GM21381 (cell line): ENCODE measurements around the gene COL5A2.
A peak's percentile ranks its signal among the peaks of the same experiment; 100 is the strongest.

Experiments
- ATAC-seq: cut with Tn5 transposase; IDR thresholded peaks from one replicate; pipeline ENCODE4 v1.9.1; 2021; ENCODE audit warnings: mild to moderate bottlenecking, moderate library complexity; ENCODE audit not compliant: unreplicated experiment

Gene COL5A2

DNA sequence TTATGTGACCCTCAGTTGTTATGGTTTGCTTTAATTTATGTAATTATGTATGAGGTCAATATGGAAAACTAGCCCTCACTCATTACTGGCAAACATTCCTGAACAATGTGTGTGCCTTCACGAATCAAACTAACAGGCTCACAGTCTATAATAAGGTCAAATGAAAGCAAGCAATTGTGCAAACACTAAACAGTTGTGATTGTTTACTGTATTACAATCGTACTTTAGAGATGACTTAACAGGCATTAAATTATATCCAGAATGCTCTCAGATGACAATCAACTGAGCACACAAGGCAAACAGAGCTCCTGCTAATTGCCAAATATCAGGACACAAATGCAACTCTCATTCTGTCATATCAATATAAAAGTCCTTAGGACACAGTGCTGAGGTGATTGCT is 29.5 kb downstream of the COL5A2 start:
- ATAC-seq, result no peak

DNA sequence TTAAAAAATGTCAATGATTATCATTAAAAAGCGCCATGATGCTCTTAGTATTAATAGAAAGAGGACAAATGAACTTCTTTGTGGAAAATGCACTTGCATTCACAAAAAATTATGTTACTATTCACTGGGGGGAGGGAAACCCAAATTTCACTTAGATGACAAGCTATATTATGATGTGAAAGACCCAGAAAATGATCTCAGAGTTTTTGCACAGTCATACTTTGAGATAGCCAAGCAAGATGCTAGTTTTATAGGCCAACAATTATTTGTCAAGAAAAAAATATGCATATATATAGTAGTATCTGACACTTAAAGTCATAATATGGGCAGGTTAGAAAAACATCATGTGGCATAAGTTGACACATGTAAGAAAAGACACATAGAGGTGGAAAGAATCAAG is 31.6 kb downstream of the COL5A2 start:
- no peak for ATAC-seq

DNA sequence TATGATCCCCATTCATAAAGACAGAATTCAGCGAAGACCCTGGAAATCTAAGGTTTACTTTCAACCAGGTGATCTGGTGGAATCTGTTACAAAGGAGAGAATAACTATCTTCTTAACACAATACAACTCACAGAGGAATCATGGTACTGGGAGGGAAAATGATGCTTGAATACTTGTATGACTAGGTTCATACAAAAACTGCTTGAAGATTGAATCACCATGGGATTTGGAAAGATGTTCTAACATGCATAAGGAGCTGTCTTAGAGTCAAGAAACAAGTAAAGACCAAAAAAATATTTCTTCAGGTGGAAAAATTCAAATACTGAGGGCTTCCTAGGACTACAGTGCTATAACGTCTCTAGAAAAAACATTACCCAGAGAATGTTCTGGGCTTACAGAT is 32.2 kb downstream of the COL5A2 start:
- ATAC-seq, result no peak

DNA sequence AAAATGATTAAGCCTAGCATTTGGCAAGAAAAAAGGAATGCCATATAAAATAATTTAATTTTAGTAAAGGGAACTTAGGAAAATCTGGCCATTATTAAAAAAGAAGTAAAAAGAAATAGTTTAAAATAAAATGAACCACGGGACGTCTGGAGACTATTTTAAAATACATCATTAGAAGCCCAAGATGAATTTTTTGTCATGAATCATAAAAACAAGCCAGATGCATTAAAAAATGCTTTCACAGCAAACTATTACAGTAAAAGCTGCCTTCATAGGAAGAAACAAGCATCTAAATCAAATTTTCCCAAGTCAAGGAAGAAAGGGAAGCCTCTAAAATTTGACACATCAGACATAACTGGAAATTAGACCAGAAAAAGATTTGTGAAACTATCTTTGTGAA is 33.0 kb downstream of the COL5A2 start:
- no peak for ATAC-seq

DNA sequence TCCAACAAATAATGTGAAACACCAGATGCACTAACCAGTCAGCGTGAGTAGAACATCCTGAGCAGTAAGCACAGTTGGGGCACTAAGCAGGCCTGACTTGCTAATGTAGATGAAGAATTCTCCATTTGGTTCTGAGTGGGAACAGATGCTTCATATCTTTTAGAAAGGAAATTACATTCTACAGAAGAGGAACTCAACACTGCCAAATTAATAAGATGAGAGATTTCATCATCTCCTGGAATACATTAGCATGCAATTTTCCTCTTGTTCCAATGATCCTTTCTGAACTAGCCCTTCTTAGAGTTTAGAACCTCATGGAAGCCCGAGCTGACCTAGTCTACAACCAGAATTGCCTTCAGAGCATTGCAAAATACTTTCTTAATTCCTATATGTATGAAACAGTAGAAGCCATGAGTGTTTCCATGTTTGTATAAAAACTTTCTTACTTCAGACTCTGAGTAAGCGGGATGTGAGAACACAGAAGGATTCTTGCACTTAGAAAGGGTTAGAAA is 34.8 kb downstream of the COL5A2 start:
- no peak for ATAC-seq

DNA sequence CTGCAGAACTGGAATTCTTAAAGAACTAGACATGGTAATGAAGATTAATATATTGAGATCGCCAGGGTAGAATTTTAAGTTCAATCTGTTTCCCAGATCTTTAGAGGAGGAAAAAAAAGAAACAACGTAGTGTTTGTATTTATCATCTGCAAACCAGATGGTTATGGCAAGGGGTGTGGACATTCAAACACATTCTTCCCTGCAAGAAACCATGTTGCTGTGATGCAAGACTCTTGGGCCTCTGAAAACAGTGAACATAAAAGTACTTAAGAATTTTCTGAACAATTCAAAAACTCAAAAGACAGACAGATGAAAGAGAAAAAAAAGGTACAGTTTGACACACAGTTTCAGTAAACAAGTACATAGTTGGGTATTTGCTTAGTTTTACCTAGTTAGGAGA is 35.6 kb downstream of the COL5A2 start:
- ATAC-seq, result no peak

DNA sequence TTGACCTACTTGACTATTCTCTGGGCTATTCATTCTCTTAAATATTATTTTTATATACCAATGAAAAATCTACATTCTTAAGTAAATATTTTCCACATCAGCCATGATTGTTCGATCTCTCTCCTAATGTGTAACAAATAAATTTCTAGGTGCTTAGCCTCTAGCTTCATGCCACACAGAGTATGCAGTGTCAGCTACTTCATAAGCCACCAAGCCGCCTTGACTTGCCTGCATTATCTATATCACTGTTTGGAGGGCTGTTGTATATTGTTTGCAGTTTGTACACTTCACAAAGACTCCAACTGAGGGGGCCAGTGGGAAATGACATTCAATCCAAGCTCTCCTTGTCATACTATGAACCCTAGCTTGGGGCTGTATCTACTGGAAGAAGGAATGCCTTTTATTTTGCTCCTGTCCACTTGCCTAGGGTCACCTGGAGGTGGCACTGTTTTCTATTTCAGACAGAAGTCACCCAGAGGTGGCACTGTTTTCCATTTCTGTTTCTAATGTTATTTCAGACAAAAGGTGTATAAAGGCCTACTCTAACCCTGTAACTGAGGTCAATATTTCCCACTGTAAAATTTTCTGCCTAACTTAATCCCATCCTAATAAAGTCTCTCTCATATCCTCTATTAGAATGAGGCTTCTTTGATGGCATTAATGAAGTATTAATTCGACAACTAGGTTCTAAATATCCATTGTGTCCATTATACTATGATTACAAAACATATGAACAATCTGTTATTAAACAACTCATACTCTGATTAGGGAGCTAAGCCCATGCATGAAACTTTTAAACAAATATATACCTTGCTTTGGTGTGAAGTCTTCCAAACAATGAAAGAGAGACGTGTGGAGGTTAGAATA is 36.4 kb downstream of the COL5A2 start:
- ATAC-seq, result peak; percentile 98

DNA sequence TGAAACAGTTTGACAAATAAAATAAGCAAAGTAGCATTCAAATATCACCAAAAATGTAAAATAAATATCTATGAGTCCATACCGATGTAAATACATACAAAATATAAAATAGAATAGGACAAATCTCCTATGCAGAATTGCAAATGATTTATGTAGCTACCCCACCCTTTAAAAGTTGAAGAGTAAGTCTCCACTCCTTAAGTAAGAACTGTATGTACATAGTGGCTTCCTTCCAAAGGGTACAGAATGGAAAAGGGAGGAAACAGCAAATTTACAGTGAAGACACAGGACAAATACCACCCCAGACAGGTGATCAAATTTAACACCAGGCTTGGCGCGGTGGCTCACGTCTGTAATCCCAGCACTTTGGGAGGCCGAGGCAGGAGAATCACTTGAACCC is 40.8 kb downstream of the COL5A2 start:
- no peak for ATAC-seq

DNA sequence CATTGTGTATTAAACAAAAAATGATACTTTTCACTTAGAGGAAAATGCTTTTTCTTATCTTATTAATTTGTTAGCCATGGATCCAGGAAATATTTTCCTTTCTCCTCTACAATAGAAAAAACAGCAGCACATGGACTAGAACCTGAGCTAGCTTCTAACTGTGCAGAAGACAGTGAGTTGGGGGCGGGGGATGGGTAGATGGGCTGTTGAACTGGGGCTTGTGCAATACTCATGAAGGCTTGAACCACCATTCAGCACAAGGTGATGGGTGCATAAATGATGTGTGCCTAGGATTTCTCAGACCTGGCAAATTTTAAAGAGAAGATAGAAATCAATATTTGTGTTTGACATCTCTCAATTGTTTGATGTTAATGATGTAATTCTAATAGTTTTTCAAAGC is 42.0 kb downstream of the COL5A2 start:
- ATAC-seq, result no peak

DNA sequence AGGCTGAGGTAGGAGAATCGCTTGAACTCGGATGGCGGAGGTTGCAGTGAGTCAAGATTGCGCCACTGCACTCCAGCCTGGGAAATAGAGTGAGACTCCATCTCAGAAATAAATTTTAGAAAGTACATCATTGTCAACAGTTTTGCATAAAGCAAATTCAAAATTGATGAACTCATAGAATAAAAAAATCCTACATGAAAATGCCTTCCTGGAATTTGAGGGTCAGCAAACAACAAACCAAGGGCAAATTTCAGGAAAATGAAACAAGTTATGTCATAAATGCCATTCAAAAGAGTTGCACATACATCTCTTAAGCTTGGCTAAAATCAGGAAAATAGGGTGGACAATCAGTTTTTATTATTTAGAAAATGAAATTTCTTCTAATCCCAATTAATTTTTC is 45.1 kb downstream of the COL5A2 start:
- no peak for ATAC-seq

DNA sequence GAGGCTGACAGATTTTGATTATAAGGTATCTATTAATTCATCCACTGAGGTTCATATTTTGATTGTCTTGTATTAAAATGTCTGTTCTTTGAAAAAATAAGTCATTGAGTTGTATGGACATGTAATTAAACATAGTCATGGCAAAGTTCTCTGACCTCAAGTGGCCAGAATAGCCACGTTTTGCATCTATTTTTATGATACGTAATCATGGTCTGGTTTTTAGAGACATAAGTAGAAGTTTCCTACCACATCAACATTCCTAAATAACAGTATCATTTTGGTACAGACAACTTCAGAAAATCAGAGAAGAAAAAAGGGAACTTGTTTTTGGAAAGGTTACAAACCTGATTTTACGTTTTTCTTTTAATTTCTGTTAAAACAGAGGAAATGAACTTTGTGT is 47.6 kb downstream of the COL5A2 start:
- ATAC-seq, result no peak

DNA sequence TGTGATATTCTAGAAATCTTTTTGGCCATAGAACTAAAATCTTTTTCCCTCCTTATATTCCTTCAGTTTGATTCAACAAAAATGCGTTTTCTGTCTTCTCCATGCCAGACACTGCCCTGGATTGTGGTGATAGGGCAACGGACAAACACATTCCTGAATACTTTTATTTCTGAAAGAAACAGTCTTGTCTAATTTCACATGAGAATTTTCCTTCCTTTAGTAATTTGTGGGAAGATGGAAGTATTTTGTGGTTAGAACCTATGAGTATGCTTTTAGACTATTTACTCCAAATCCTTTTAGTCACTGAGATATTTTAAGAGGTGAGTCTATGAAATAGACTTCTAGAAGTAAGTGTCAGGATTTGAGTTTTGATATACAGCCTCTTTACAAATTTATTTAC is 49.6 kb downstream of the COL5A2 start:
- ATAC-seq, result no peak

DNA sequence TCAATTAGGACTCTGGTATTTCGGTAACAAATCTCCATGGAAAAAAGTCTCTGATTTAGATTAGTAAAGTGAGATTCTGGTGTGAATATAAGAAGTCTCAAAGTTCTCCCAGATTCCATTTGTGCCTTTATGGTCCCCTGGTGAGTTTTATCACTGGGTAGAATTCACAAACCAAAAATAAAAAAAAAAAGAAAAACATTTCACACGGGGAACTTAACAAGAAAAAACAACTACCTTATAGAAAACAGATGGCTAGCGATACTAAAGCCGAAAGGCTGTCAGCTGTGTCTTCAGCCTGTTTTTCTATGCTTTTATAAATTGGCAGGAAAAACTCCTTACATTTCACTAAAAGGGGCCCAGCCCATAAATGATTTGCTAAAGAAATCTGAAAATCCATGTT is 50.6 kb downstream of the COL5A2 start:
- ATAC-seq, result no peak

DNA sequence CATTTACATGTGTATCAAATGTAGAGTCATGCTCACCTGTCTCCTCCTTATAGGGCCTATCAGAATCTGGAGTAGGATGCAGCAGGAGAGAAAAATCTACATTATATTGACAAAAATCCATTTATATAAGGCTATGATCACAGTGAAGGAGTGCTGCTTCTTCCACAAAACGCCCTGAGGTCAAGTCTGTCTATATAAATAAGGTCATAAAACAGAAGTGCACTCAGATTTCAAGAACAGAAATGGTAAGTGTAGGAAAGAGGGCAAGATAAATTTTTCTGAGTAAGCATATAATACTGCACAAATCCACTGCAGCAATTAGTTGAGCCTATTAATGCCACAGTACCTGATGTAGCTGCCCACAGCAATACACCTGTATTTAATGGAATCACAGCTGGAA is 51.8 kb downstream of the COL5A2 start:
- no peak for ATAC-seq

DNA sequence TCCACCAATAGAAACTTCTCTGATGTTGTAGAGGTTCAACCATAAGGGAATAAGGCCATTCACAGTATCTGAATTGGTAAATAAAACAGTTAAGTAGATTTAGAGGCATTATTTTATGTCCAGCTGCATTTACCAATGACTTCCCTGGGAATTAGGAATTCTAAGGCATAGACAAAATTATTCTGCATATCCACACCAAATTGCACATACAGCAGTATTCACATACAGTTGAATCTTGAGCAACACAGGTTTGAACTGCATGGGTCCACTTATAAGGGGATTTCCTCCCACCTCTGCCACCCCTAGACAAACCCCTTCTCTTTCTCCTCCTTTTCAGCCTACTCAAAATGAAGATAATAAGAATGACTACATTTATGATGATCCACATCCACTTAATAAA is 54.4 kb downstream of the COL5A2 start:
- ATAC-seq, result no peak

DNA sequence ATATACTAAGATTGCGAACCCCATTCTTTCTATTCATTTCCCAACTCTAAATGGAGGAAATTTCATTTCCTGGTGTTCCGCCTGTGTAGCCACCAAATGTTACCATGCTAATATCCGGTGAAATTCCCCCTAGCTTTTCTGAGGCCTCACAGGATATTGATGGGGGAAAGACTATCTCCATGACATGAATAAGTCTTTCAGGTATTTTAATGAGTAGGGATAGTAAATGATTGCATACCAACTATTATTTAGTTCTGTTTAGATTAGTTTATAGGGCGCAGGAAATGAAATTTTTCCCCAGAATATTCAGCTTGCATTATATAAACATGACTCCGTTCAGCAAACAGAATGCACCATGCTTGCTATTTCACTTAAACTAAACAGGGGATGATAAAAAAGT is 55.4 kb downstream of the COL5A2 start:
- ATAC-seq, result no peak

DNA sequence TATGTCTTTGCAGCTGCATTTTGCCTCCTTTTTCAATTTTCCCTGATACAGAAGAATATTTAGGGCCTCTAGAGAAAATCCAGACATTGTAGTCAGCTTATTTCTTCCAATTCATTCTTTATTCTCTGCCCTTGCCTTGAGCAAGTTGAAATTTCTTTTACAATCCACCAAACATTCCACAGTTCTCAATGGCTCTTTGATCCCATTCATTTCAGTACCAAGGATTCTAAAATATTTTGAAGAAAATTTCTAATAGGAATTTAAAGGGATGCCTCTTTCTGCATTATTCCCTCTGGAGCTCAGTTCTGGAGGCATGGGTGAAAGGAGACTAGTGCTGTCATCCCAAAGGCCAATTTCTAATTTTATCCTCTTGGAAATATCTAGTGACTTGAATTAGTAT is 61.2 kb downstream of the COL5A2 start:
- ATAC-seq, result no peak

DNA sequence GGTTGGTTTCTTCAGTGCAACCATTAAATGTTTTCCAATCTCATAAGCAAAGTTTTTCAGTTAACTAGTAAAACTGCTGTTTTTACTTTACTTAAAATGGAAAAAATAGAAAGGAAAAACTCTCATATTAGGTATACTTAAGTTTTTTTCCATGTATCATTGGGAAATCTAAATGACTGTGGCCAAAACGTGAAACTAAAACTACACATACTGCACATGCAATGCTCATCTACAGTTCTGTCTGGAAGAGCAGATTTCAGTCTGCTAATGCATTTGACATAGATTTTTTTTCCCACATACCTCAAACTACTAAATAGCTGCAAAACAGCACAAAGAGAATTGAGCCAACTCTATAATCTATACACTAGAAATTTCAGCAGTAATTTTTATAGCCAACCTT is 62.6 kb downstream of the COL5A2 start:
- ATAC-seq, result no peak

DNA sequence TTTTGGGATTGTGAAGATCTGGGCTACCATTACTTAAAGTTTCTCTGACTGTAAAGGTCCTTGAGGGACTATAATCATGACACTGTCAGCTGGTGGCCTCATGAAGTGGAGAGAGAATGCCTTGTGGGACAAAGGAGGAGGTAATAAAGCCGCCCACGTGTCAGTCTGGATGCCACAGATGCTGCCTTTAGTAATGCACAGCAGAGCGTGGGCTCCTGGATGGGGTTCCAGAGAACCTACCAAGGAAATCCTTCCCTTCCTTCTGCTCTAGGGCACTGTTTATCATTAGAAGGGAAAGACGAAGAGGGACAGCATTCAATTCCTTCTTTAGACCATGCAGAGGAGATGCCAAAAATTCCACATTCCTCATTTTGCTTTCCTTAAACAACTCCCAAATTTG is 63.5 kb downstream of the COL5A2 start:
- ATAC-seq, result no peak

DNA sequence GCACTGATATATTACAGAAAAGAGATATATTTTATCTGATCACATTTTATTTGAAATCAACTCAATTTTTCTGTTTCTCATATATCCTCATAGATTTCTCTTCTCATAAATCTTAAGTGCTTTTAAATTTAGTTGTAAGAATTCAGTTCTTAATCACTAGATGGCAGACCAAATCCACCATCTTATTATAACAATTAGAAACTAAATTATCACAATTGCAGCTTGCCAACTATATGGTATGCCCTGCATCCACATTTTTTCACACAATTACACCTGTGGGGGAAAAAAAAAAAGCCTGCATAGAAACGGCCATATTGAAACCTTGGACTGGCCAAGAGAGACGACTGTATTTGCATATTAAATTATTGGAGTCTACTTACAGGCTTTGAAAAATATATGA is 64.4 kb downstream of the COL5A2 start:
- ATAC-seq, result no peak

DNA sequence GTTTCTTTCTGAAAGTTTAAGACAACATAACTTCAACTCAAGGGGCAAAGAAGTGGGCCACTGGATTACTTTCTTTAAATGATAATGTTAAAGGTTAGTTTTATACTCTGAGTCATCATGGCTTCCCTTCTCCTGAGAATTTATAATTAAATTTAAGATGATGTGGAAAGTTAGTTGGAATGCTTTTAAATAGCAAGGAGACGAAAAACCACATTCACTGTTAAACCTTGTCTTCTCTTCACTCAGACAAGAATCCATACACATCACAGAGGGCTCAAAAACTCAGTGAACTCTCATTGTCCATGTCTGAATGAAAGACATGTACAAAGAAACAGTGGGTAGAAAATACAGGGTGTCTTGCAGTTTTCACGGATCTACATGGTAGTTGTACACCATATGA is 65.6 kb downstream of the COL5A2 start:
- ATAC-seq, result no peak

DNA sequence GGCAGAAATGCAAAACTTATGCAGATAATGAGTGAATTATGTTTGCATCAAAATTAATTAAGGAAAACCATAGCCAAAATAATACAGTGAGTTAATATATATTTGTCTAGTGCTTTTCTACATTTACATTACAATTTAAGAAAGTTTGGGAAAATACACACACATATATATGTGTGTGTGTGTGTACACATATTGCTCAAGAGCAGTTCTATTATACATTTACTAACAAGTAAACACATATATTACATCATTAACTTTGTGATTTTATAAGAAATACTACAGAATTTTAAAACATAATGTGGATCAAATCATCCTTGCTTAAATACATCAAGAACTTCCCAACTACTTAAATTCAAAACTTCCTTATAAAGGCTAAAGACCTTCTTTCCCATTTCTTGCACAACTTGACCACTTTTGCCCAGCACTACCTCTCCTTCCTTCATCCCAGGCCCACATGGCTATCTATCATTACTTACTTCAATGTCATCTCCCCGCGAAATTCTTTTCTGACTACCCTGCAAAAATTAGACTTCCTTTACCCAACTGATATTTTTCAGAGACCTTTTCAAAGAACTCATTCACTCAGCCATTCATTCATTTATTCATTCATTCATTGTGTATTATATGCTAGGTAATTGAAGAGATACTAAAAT is 68.4 kb downstream of the COL5A2 start:
- no peak for ATAC-seq
